GM10248 (cell line): ENCODE data around the gene HMGCS2.

Experiments
- CTCF ChIA-PET: fragments of 300-600 bp; sonication (Branson Sonifier 250); formaldehyde crosslinking; extraction: SDS; loops from one replicate; lab custom pipeline; 2021; ENCODE audit warnings: antibody characterized with exemption; lab: Yijun Ruan, JAX
- POLR2A ChIA-PET: fragments of 350-650 bp; sonication (Branson Sonifier 250); formaldehyde crosslinking; extraction: SDS; loops from one replicate; lab custom pipeline; 2020; ENCODE audit warnings: antibody characterized with exemption; lab: Yijun Ruan, JAX
- DNase-seq: peaks from one replicate; pipeline ENCODE4 v3.0.0; 2012; ENCODE audit errors: extremely low spot score
- CTCF ChIP-seq: IDR thresholded peaks from 2 replicates; pipeline ENCODE4 v1.5.1; 2012; ENCODE audit warnings: mild to moderate bottlenecking, low read depth; ENCODE audit errors: extremely low read depth, missing control alignments, control extremely low read depth

Gene HMGCS2

GRCh38 chr1:119758584-119758983, 10.1 kb downstream of the HMGCS2 start:
- POLR2A ChIA-PET: no interaction called here
- no peak for TF ChIP-seq CTCF
- CTCF ChIA-PET: interaction anchor here (2.8 to 4.5 kb wide), 2 partner anchors 11 to 14 kb away, joined by 7 to 23 read pairs; no protein-coding TSS in a partner anchor
- DNase-seq: no peak

- ChIA-PET CTCF (interaction anchor here (0.8 to 3.9 kb wide), 3 partner anchors 8 to 12 kb away, joined by 3 to 32 read pairs (median 4); no protein-coding TSS in a partner anchor), POLR2A (no interaction called here)
- DNase-seq: no peak
- no peak for TF ChIP-seq CTCF
Measured at GRCh38 chr1:119752592-119752991, 16.1 kb downstream of the HMGCS2 start.

- CTCF ChIA-PET: interaction anchor here (1.3 to 2.4 kb wide), 3 partner anchors 8 to 19 kb away, joined by 3 to 7 read pairs (median 5); no protein-coding TSS in a partner anchor
- TF ChIP-seq CTCF: no peak
- POLR2A ChIA-PET: no interaction called here
- DNase-seq: no peak
Measured at GRCh38 chr1:119748040-119748439, 20.7 kb downstream of the HMGCS2 start.

- POLR2A ChIA-PET: no interaction called here
- CTCF ChIA-PET: interaction anchor here (1.3 to 2.4 kb wide), 3 partner anchors 10 to 62 kb away, joined by 3 to 7 read pairs (median 4); no protein-coding TSS in a partner anchor
- no peak for TF ChIP-seq CTCF
- no peak for DNase-seq
Measured at GRCh38 chr1:119747451-119747850, 21.3 kb downstream of the HMGCS2 start.

GRCh38 chr1:119745034-119745433, 23.7 kb downstream of the HMGCS2 start:
- DNase-seq: no peak
- TF ChIP-seq CTCF: no peak
- CTCF ChIA-PET: interaction anchor here (0.7 to 3.9 kb wide), 15 partner anchors 8 to 282 kb away, joined by 3 to 35 read pairs (median 5); partner anchors contain the start of gene HMGCS2
- POLR2A ChIA-PET: no interaction called here

- TF ChIP-seq CTCF: no peak
- CTCF ChIA-PET: interaction anchor here (0.7 to 3.9 kb wide), 19 partner anchors 8 to 282 kb away, joined by 3 to 35 read pairs (median 5); partner anchors contain the start of gene HMGCS2
- DNase-seq: no peak
- POLR2A ChIA-PET: no interaction called here
Measured at GRCh38 chr1:119744598-119744942, 24.1 kb downstream of the HMGCS2 start.
